HepG2 (cell line): Measurements from ENCODE around the gene STAT6. TPM values are rescaled to one million over a fixed set of nuclear protein-coding genes. Genes with fewer than 3 reads are reported as not detected.
A peak's percentile ranks its signal among the peaks of the same experiment; 100 is the strongest.

Experiments used
- ARHGAP35 ChIP-seq: sonication (generic); formaldehyde crosslinking; IDR thresholded peaks from 2 replicates; pipeline ENCODE4 v1.9.0; 2022; ENCODE audit warnings: mild to moderate bottlenecking, inconsistent platforms, moderate library complexity, missing genetic modification reagents, borderline replicate concordance
- ATF4 ChIP-seq, 2 experiments: fragments of 450-650 bp in 1 of 2; sonication (generic) in 1 of 2; formaldehyde crosslinking; IDR thresholded peaks; 2 replicates each; pipeline versions ENCODE4 v1.5.0 to v1.8.0; 2020 to 2022; ENCODE audit warnings: mild to moderate bottlenecking in 1 of 2, missing genetic modification reagents in 1 of 2
- BCLAF1 ChIP-seq: fragments of 450-650 bp; IDR thresholded peaks from 2 replicates; pipeline ENCODE4 v1.6.1; 2017; ENCODE audit warnings: mild to moderate bottlenecking
- DNMT1 ChIP-seq: sonication (generic); formaldehyde crosslinking; IDR thresholded peaks from 2 replicates; pipeline ENCODE4 v1.5.1; 2020; ENCODE audit warnings: mild to moderate bottlenecking, missing genetic modification reagents
- FOXA1 ChIP-seq, 2 experiments: fragments of 450-650 bp in 1 of 2; sonication (generic) in 1 of 2; formaldehyde crosslinking in 1 of 2; IDR thresholded peaks; 2 replicates each; pipeline versions ENCODE4 v1.4.0 to v1.6.1; 2016 to 2020; ENCODE audit warnings: missing genetic modification reagents in 1 of 2
- HIVEP1 ChIP-seq: sonication (generic); formaldehyde crosslinking; IDR thresholded peaks from 2 replicates; pipeline ENCODE4 v1.4.0; 2020; ENCODE audit warnings: mild to moderate bottlenecking, missing genetic modification reagents
- IRF2 ChIP-seq: IDR thresholded peaks from 2 replicates; pipeline ENCODE4 v1.6.1; 2018; ENCODE audit warnings: missing genetic modification reagents, missing compliant biosample characterization
- PHF20 ChIP-seq: sonication (generic); formaldehyde crosslinking; IDR thresholded peaks from 2 replicates; pipeline ENCODE4 v1.5.0; 2020; ENCODE audit warnings: mild to moderate bottlenecking, missing genetic modification reagents
- PRMT3 ChIP-seq: sonication (generic); formaldehyde crosslinking; IDR thresholded peaks from 2 replicates; pipeline ENCODE4 v1.8.1; 2022; ENCODE audit warnings: low read depth, mild to moderate bottlenecking, moderate library complexity, missing genetic modification reagents, borderline replicate concordance
- PRPF4 ChIP-seq: fragments of 200-400 bp; formaldehyde crosslinking; IDR thresholded peaks from 2 replicates; pipeline ENCODE4 v1.6.1; 2016; ENCODE audit warnings: low read length, low read depth; ENCODE audit not compliant: poor library complexity, severe bottlenecking
- RFX5 ChIP-seq: IDR thresholded peaks from 2 replicates; pipeline ENCODE4 v1.6.1; 2011; ENCODE audit warnings: low read depth, low read length, improper control_type of control experiment
- SALL2 ChIP-seq: sonication (generic); formaldehyde crosslinking; IDR thresholded peaks from 2 replicates; pipeline ENCODE4 v1.8.1; 2023; ENCODE audit warnings: mild to moderate bottlenecking, missing genetic modification reagents, inconsistent platforms
- THAP8 ChIP-seq: sonication (generic); formaldehyde crosslinking; IDR thresholded peaks from 2 replicates; pipeline ENCODE4 v1.5.1; 2020; ENCODE audit warnings: missing genetic modification reagents, mild to moderate bottlenecking, borderline replicate concordance
- ZBTB4 ChIP-seq: sonication (generic); formaldehyde crosslinking; IDR thresholded peaks from 2 replicates; pipeline ENCODE4 v1.4.0; 2020; ENCODE audit warnings: missing genetic modification reagents, mild to moderate bottlenecking, borderline replicate concordance
- ZBTB8A ChIP-seq: sonication (generic); formaldehyde crosslinking; IDR thresholded peaks from 2 replicates; pipeline ENCODE4 v1.4.0; 2020; ENCODE audit warnings: mild to moderate bottlenecking, low read depth, missing genetic modification reagents, borderline replicate concordance
- ZFP82 ChIP-seq: sonication (generic); formaldehyde crosslinking; IDR thresholded peaks from 2 replicates; pipeline ENCODE4 v1.5.1; 2020; ENCODE audit warnings: mild to moderate bottlenecking, missing genetic modification reagents, borderline replicate concordance
- ZNF282 ChIP-seq: fragments of 450-650 bp; IDR thresholded peaks from 2 replicates; pipeline ENCODE4 v1.6.1; 2018; ENCODE audit not compliant: partially characterized antibody
- ZNF501 ChIP-seq: sonication (generic); formaldehyde crosslinking; IDR thresholded peaks from 2 replicates; pipeline ENCODE4 v1.5.1; 2020; ENCODE audit warnings: mild to moderate bottlenecking, moderate library complexity, missing genetic modification reagents
- ZNF567 ChIP-seq: sonication (generic); formaldehyde crosslinking; IDR thresholded peaks from 2 replicates; pipeline ENCODE4 v1.8.1; 2023; ENCODE audit warnings: mild to moderate bottlenecking, missing genetic modification reagents, borderline replicate concordance
- ZNF724P ChIP-seq: sonication (generic); formaldehyde crosslinking; IDR thresholded peaks from 2 replicates; pipeline ENCODE4 v1.8.0; 2022; ENCODE audit warnings: missing genetic modification reagents, borderline replicate concordance
- polyA plus RNA-seq, 8 experiments: library from polyadenylated mRNA; depleted of rRNA in 3 of 8; stranded (reverse) in 7 of 8; unstranded in 1 of 8; fragments of >200 nt; fragmentation: Illumina TruSeq in 4 of 8; extraction: Trizol in 4 of 8; gene quantifications; 2 replicates each; pipeline versions ENCODE4 v1.2.1 to v1.2.3, GENCODE V29; 2011 to 2016; ENCODE audit warnings: low read depth in 4 of 8, missing spikeins in 1 of 8, mixed read lengths in 1 of 8; ENCODE audit not compliant: insufficient read depth in 1 of 8
- total RNA-seq, 5 experiments: library from RNA; depleted of rRNA; stranded (reverse); fragments of >200 nt; fragmentation: Illumina TruSeq; extraction: Trizol; gene quantifications; 2 replicates each; pipeline ENCODE4 v1.2.3, GENCODE V29; 2016; ENCODE audit warnings: low read depth in 1 of 5

STAT6 gene
- total and polyA plus RNA-seq, 2 of the 13 experiments (the other 11 are each of a cell fraction or from before 2014, with no cell fraction given), result 28.0 to 62.2 TPM

GRCh38 chr12:57088354-57089270 is 22.6 kb downstream of the STAT6 start, which contains the start of gene NAB2 (continued):
- TF ChIP-seq ZBTB4 (no peak), PHF20 (CRISPR knock-in tag) (peak; percentile 50), ZNF567 (CRISPR knock-in tag) (no peak), PRPF4 (no peak), ZNF282 (no peak), BCLAF1 (no peak), THAP8 (no peak), DNMT1 (CRISPR knock-in tag) (no peak), IRF2 (peak; percentile 56; the same call in 1 of the 2 replicates), RFX5 (no peak), ATF4 (CRISPR knock-in tag; IDR thresholded peaks at IDR 0.05) (no peak), ZBTB8A (no peak; the same call in 1 of the 2 replicates), SALL2 (CRISPR knock-in tag) (no peak), ZNF724P (CRISPR knock-in tag) (no peak), HIVEP1 (CRISPR knock-in tag) (peak; percentile 18; the same call in 1 of the 2 replicates), PRMT3 (CRISPR knock-in tag) (no peak), ZFP82 (no peak), ARHGAP35 (CRISPR knock-in tag) (no peak), FOXA1 (IDR thresholded peaks at IDR 0.05) (peak; percentile 40; the same call in 1 of the 2 replicates), FOXA1 (CRISPR knock-in tag; IDR thresholded peaks at IDR 0.05) (peak; percentile 95), ZNF501 (CRISPR knock-in tag) (peak; percentile 60; the same call in 1 of the 2 replicates)
